Superior temporal gyrus (tissue), 1 donor: ENCODE data around the gene TMEM150A.
A peak's percentile ranks its signal among the peaks of the same experiment; 100 is the strongest.
"Not testable (repeated sequence)": the region's sequence is repeated elsewhere in the genome, so short reads cannot be mapped to it uniquely, and the experiment has no call there.

ENCODE experiments used
- DNase-seq: peaks from one replicate; pipeline ENCODE4 v3.0.0-alpha.2; 2016; ENCODE audit errors: extremely low spot score

Gene TMEM150A

DNA sequence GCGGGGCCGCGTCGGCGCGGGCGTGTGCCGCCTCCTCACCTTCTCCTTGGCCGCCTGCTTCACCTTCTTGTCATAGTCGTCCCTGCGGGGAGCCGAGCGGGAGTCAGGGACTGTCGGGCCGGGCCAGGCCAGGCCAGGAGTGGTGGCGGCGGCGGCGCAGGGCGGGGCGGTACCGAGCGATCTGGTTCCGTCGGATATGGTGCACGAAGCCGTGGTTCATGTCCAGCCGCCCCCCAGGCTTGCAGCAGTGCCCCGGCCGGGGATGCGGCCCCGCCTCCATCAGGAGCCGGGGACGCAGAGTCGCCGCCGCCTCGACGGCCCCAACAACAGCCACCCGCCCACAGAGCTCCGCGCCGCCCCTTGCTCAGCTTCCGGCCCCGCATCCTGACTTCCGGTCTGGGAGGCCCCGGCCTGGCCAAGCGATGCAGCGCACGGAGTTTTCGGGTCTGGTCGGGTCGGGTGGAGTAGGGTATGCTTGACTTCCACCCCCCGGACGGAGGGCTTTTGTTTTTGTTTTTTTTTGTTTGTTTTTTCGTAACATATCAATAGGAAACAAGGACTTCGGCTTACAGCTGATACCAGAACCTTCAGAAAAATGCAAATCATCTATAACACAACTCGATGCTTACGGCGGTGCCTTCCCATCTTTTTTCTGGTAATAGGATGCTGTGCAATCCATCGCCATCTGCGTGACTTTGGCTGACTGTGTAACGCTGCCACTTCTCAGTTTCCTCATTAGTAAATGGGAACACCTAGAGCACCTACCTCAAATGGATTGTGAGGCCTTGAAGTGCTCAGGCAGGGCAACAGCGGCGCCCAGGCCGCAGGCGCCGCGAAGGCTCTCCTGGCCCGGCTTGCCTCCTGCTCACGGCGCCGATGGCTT, 9.4 kb upstream of the TMEM150A start, which contains the start of gene C2orf68:
TSS of gene C2orf68 (minus strand) at position 362 of the 883 bp plus-strand sequence. CDS start at position 280, 82 bp downstream.
- peak; percentile 91 for DNase-seq

DNA sequence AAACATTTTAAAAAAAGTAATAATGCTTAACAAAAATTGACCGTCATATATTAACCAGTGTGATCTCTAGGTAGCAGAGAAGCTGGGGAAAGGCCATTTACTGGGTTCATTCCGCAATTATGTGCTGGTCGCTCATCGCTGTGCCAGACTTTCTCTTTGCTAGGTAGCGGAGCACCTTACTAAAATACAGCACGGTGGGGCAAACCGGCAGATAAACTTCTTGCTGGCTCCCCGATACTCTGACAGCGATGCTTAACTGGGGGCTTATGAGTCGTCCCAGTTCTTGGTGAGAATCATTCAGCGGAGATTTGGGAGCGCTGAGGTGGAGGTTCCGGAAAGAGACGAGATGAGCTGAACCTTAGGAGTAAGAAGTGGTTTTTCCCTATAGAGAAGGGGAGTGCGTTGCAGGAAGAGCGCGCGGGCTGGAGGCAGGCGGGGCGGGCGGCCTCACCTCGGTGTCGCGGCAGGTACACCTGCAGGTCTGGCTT, 8.8 kb upstream of the TMEM150A start:
- no peak for DNase-seq

DNA sequence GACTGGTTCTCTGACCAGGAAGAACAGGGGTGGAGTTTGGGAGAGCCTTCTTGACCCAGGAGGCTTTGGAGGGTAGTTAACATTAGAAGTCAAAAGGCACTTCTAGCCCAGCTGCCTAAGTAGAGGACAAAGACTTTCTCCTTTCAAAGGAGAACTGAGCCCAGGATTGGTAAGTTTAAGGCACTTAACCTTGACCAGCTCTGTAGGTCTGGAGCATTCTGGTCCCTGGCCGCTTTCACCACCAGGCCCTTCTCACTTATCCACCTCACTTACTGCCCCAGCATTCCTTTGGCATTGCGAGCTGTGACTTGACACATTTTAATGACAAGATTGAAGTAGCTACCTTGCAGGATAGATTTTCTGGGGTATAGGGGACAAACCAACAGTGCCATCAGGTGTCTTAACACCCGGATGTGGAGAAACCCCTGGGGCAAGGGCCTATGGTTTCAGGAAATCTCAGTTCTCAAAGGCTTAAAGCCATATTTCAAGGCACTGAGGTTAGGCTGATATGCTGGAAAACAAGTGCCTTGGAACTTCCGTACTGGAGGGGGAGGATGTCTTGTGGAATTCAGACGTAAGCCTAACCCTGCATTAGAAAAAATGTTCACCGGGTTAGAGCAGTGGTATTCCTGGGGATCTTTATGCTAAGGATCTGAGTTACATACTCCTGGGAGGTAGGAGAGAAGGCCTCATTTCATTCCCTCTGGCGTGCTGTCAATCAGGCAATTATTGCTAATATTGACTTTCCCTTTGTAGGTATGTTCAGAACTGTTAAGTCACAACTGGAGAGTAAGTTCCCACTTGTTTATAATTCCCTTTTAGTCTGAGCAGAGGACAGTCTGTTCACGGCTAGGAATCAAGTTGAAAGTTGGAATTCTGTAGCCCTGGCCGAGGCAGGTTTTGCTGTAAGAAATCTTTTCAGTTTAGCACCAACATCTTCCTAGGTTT, 5.0 kb upstream of the TMEM150A start:
- DNase-seq, result no peak

DNA sequence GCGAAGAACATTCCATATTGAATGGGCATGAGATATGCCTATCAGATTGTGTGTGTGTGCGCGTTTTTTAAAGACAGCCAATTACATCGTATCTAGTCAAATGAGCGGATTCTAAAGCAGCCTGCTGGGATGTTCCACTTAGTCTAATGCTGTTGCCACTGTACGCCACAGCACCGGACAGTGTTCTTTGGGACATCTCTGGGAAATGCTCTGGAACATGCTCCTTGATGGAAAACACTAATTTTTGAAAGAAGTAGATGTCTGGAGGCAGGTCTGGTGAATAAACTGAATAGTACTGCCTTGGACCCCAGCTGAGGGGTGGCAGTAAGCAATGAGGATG, 3.6 kb upstream of the TMEM150A start:
- no peak for DNase-seq

DNA sequence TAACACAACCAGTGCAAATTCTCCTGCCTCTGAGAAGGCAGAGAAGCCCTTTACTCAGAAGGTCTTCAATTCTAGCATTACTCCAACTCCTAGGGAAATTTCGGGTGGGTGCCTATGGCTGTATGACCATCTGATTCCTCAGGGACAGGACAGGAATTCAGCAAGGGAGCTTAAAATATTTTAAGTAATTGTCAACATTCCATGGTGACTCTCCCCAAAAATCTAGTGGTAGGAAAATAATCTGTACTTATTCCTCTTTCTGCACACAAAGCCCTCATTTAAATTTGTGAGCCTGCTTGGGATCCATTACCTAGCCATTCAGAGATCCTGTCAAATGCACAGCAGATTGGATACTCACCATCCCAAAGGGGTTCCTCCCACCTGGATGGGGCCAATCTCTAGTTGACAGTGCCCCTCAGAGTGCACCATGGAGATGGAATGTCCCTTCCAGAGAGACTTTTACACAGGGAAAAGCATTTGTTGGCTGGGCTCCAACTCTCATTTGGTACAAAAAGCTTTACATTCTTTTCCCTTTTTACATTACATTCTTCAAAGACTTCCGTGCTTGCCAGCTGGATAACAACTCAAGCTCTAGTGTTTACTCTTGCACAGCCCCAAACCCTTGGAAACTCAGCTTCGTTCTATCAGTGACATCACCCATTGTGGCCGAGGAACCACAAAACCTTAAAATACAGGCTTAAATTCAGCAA, 3.1 kb upstream of the TMEM150A start:
- DNase-seq, result no peak

DNA sequence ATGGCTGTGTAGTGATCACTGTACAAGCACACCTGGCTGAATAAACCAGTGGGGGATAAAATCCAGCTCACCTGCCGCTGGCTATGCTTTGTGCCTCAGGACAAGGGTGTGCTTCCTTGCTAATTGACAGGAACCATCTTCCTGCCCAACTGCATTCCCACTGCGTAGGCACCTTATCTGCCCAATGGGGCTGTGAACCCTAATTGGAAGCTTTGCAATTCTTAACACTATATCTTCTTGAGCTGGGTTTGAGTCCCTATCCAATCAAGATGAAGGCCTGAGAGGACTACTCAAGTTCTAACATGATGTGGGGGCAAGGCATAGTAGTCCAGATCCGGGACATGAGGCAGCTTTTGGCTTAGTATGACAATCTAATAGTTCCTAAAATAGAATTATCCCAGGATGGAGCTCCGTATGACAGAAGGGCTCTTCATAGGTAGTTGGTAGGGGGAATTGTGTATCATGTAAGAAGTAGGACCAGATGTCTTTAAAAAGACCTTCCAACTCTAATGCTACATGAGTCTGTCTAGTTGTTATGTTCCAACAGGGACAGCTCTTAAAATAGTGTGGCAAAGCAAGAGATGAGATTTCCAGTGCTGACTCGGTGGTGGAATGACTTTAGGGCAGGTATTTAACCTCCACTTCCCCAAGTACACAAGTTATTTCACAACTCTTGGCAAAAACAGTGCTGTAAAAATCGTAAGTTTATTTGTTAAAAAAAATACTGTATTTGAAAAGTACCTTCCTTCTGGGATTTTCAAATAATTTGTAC, 2.3 kb upstream of the TMEM150A start:
- DNase-seq, result no peak

DNA sequence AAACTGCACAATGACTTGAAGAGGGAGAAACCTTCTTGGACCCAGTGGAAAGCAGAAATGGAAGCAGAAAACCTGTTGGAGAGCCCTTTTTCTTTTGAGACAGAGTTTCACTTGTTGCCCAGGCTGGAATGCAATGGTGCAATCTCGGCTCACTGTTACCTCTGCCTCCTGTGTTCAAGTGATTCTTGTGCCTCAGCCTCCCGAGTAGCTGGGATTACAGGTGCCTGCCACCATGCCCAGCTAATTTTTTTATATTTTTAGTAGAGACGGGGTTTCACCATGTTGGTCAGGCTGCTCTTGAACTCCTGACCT, 1.6 kb upstream of the TMEM150A start:
- not testable (repeated sequence) for DNase-seq

DNA sequence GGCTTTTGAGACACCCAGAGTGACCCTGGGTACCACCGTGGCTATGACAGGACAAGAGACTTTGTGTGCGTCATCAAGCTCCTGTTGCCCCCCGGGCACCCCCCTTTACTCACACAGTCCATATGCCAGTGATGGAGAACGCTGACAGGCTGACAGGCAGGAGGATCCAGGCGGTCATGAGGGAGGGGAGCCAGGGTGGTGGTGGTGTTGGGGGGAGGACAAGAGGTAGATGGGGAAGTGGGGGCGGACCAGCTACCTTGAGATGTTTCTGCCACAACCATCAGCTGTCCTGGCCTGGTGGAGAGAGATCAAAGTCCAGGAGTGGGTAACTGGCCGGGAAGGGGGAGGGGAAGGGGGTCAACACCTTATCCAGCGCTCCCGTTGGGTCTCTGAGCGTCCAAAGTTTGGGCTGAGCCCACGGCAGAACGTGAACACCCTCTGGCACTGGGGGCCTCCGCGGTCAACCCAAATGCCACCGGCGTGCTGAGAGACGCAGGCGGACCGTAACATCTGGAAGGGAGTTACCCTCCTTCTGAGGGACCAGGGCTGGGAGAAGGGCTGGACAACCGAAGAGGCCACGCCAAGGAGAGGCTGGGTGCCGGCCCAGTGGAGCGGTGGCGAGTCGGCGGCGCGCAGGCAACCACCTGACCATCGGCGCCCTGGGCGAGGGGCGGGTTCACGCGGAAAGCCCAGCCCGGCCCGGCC, 575 bp downstream of the TMEM150A start:
- no peak for DNase-seq

DNA sequence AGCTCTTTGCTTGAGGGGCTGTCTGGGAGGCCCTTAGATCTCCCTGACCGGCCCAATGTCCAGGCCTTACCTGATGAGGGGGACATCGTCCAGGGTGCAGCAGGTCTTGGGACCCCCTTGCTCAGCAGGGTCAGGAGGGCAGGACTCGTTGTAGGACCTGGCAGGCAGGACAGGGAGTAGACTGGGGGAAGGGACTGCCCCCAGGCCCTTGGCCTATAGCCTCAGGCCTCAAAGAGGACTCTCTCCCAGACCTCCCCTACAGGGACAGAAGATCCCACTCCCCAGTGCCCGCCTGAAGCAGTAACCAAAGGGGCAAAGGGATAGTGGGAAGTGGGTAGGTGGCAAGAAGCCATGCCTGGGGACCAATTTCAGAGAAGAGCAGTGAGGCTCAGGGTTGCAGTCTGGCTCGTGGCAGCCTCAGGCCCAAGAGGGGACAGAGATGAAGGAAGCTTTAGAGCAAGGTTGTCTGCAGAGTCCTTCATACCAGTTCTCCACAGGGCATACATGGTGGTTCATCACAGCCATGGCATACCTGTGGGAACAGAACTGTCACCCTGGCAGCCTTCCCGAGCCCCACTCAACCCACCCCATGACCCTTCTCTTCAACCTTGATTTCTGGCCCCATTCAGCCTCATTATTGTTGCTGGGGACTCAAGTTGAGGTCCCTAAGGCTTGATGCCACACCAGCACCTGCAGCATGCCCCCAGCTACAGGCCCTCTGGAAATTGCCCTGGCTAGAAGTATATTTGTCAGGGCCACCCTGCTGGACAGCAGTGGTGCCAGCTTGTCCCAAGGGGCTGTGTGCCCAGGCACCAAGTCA, 1.3 kb downstream of the TMEM150A start:
- no peak for DNase-seq

DNA sequence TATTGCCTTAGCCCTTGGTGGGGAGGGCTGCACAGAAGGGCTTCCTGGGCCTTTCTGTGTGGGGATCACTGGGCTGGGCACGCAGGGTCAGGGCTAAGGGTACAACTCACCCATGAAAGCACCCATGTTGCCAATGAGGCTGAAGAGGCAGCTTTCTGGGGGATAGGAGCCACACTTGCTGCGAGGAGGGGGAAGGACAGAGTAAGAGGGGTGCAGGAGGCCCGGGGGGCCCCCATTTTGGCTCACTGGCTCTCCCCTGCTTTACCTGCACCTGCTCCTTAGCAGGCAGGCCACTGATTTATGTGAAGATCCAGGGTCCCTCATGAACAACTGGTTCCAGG, 2.3 kb downstream of the TMEM150A start:
- no peak for DNase-seq

DNA sequence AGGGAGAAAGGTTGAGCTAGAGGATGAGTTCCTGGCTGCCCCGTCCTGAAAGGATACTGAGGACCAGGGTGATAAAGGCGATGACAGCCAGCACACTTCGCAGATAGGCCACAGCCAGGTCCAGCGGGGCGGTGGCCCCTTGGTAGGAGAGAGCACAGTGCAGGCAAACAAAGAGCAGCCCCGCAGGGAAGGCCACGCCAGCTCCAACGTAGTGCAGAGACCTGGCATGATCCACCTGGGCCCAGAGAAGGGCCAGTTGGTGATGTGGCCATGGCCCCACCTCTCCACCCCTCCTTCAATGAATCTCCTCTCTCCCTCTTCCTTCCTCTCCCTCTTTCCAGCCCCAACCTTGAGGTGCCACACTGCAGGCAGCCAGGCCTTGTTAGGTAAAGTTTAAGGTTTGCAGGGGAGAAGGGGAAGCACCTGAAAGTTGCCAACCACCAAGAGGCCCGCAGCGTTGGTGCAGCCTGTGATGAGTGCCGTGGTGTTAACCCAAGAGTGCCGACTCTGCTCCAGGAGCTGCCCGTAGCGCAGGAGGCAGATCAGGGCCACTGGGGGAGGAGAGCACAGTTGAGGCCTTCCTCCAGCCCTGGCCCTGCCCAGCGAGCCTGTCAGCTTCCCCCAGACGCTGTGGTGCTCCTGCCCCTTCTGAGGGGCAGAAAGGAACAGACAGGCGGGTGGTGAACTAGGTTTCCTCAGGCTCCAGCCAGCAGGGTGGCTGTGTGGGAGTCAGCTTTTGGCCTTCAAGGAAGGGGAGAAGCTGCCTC, 2.8 kb downstream of the TMEM150A start:
- DNase-seq, result no peak

DNA sequence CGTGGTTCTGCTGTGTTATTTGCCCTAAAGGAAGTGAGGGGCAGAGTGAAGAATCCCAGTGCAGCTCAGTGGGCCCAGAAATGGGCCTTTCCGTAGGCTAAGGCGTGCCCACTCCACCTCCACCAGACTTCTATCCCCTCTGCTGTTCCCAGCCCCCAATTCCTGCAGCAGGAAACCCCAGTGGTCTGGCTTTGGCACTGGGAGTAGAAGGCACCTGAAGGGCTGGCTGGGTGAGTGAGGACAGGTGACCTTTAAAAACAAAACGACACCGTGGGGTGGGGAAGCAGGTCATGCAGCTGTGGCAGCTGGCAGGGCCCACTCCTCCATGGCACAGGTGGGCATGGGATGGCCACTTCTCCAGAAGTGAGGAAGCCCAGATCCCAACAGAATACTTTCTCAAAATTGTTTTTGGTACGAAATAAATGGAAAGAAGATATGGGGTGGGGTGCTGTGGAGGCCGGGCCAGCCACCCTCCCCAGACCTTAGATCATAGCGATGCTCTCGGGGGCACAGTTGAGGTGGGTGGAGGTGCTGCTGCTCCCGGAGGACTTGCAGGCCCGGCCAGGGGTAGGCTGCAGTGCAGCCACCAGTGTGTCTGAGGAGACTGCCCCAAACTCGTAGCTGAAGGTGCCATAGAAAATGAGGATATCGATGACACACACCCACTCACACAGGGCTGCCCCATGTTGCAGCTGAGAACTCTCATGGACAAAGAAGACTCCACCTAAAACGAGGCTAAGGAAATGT, 3.7 kb downstream of the TMEM150A start:
- DNase-seq, result no peak

DNA sequence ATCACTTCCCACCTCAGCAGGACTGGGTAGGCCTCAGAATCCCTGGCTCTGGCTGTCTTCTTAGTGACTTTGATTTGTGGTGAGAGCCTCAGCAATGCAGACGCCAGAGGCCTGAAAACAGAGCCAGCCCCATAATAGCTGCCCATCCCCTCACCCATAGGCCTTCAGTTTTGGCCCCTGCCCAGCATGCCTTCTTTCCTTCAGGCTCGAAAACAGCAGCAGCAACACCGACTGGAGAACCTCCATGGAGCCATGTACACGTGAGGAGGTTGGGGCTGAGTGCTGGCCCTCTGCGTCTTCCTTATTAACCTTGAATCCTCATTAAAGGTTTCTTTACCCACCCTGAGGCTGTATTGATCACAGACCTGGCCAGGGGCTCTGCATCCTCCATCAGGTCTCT, 5.3 kb downstream of the TMEM150A start:
- DNase-seq, result no peak

DNA sequence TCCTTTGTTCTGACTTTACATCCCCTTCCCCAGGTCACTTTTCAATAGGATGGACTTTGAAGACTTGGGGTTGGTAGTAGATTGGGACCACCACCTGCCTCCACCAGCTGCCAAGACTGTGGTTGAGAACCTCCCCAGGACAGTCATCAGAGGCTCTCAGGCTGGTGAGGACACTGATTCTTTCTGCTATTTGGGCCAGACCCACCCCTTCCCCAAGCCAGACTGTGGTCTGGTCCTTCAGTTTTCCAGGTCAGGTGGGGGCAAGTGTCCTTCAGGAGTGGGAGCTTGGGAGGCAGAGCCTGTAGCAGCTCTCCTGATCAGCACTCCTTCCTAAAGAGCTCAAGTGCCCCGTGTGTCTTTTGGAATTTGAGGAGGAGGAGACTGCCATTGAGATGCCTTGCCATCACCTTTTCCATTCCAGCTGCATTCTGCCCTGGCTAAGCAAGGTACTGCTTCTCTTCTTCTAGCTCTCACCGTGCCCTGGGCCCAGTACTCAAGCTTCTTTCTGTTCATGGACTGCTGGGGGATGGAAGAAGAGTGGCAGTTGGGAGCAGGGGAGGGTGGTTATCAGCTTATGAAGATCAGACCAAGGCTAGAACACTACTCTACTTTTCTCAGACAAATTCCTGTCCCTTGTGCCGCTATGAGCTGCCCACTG, 5.9 kb downstream of the TMEM150A start:
- DNase-seq, result no peak

DNA sequence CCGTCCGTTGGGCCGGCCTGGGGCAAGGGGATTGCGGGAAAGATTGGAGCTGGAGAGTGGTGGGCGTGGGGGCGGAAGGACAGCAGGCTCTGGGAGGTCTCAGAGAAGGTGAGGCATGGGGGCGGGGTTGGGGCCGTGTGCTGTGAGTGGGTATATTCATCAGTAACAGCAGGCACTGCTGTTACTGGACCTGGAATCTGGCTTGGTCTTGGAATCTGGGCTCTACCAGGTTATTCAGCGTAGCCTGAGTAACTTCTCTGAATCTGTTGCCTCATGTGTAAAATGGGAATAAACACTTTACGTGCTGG, 6.5 kb downstream of the TMEM150A start:
- DNase-seq, result no peak

DNA sequence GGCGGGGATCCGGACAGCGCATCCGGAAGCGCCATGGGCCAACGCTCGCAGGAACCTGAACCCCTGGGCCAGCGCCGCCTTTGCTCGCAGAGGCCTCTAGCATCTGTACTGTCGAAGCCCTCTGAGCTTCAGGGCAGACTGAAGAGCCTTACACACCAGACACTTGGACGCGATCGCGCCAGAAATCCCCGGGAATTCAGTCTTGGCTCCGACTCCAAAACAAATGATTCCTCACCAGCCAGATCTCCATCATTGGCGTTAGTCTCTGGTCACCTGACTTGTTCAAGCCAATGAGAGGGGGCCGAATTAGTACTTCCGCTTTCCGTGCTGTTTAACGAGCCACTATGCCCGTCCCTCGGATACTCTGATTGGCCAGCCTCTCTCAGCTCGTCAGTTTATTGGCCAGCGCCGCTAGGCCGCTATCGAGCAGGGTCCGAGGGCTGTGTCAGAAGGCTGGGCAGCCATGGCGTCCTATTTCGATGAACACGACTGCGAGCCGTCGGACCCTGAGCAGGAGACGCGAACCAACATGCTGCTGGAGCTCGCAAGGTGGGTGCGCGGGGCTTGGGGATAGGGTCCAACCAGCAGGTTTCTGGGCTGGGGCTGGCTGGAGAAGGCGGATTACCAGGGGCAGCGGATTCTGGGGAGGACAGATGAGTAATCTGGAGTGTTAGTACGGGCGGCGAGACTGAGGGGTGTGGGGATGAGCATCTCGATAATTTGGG, 7.0 kb downstream of the TMEM150A start, which contains the start of gene RNF181:
TSS of gene RNF181 (plus strand) at position 445 of the 725 bp plus-strand sequence. CDS start at position 464, 19 bp downstream.
- DNase-seq, result peak; percentile 100

DNA sequence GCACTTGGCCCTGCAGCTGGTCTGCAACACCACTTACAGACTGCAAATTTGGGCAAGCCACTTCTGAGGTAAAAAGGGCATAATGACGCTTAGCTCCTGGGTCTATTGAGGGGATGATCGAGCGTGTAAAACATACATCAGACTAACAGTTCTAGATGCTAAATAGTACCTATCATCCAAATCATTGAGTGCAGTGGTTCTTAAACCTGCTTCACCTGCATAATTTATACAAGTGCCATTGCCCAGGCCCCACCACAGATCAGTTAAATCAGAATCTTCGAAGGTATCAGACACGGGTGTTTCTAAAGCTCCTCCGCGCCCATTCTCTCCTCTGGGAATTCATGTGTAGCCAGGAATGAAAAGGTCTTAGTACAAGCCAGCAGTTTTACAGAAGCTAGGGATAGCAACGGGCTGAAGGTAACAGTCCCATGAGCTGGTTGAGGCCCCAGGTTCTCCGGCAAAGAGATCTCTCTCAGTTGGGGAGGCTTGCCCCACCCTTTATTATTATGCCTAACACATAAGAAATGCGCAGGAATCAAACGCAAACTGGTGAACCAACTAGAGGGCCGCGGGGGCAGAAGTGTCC, 7.7 kb downstream of the TMEM150A start:
- DNase-seq, result no peak
